Ovary (tissue), 9 donors: ENCODE measurements around the gene PTMA. TPM values are rescaled to one million over a fixed set of nuclear protein-coding genes. Genes with fewer than 3 reads are reported as not detected.
A peak's percentile ranks its signal among the peaks of the same experiment; 100 is the strongest.

Source experiments
- DNase-seq, 5 donors: peaks; one replicate each; pipeline ENCODE4 v3.0.0-alpha.2; 2019 to 2020
- H3K27ac ChIP-seq, 2 donors: fragments of 200-600 bp; one replicate each; pipeline versions ENCODE4 v1.5.1 to v1.8.0; 2019 to 2022
- H3K27me3 ChIP-seq: fragments of 200-600 bp; one replicate; pipeline ENCODE4 v1.8.0; 2022
- H3K36me3 ChIP-seq: fragments of 200-600 bp; sonication (generic); one replicate; pipeline ENCODE4 v1.5.1; 2019
- H3K4me1 ChIP-seq: one replicate; pipeline ENCODE4 v1.8.1; 2013; ENCODE audit warnings: mild to moderate bottlenecking, moderate library complexity; ENCODE audit not compliant: insufficient read depth
- H3K4me3 ChIP-seq: fragments of 200-600 bp; sonication (generic); one replicate; pipeline ENCODE4 v1.5.1; 2017
- H3K9me3 ChIP-seq, 2 donors: fragments of 200-600 bp in 1 of 2; sonication (generic) in 1 of 2; one replicate each; pipeline versions ENCODE4 v1.5.1 to v1.8.1; 2013 to 2019; ENCODE audit warnings: mild to moderate bottlenecking in 1 of 2, moderate library complexity in 1 of 2
- EP300 ChIP-seq: sonication (generic); formaldehyde crosslinking; IDR thresholded peaks from one replicate; pipeline ENCODE4 v1.6.1; 2017; ENCODE audit warnings: antibody characterized with exemption
- POLR2A ChIP-seq: fragments of 450-650 bp; IDR thresholded peaks from one replicate; pipeline ENCODE4 v1.6.1; 2017; ENCODE audit warnings: antibody characterized with exemption, mild to moderate bottlenecking, moderate library complexity
- WGBS, 3 donors: extraction: QIAGEN DNeasy Blood & Tissue Kit in 1 of 3; methylation state at CpG; one replicate each; pipeline versions ENCODE4 v1.1.5 to v1.1.7; 2013 to 2017; 5-methylcytosine and 5-hydroxymethylcytosine counted together
- intact Hi-C, 4 donors: fragments of 100-400 bp; cut with DNase I; formaldehyde crosslinking; loops; one replicate each; pipeline versions ENCODE4 v1.11.0 to v1.15.1; 2022 to 2023
- polyA plus RNA-seq, 2 donors: library from polyadenylated mRNA; stranded (reverse); fragments of 200-250 nt in 1 of 2; fragments of 350-450 nt in 1 of 2; fragmentation: Illumina TruSeq in 1 of 2; extraction: RNeasy Lipid Tissue Mini Kit (QIAGEN cat#74804) in 1 of 2; gene quantifications; one replicate each; pipeline ENCODE4 v1.2.3, GENCODE V29; 2013 to 2014
- total RNA-seq, 7 donors: library from RNA; depleted of rRNA in 2 of 7; stranded (reverse); fragments of >200 nt in 2 of 7; fragmentation: NEBNext Ultra II Directional in 3 of 7; extraction: Animal tissue kit (Norgen Biotek cat#: 25700) in 3 of 7; gene quantifications; one replicate each; pipeline versions ENCODE4 v1.1.0 to v1.2.4, GENCODE V29; 2016 to 2023
- TF ChIP-seq, protein P1 (sequence below), 3 donors: fragments of 450-650 bp in 2 of 3; fragments of 200-600 bp in 1 of 3; IDR thresholded peaks; one replicate each; pipeline versions ENCODE4 v1.5.1 to v1.8.0; 2016 to 2022; ENCODE audit warnings: antibody characterized with exemption in 3 of 3, mild to moderate bottlenecking in 1 of 3
- donor health status: DM: no; HTN: no; CAD: no; lungs with moderate emphysema.
- donor health status: DM: no; HTN: no; CAD: no.
- donor health status: Bipolar disorder and iron deficiency.
- donor health status: DM: yes; HTN: yes; CAD: no.
- donor health status: DM: no; HTN: no; CAD: no.
- donor health status: DM: yes; HTN: yes; CAD: no.

PTMA gene
- total and polyA plus RNA-seq, 9 donors = 755 to 1,991 (median 930) TPM

DNA sequence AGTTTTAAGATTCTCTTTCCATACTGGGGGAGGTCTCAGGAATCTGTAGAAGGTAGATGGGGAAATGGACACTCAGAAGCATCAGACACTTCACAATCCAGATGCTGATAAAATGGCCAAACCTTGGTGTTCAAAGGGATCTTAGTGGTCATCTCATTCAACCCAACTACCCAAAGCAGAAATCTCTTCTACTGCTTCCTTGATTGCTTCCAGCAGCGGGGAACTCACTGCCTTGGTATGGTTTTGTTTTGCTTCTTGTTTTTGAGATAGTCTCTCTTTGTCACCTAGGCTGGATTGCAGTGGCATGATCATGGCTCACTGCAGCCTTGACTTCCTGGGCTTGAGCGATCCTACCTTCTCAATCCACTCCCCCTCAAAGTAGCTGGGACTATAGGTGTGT lies 39.3 kb upstream of the PTMA start:
- H3K27me3 ChIP-seq = no peaks in the 10 kb centered on the region
- no peaks in the 10 kb centered on the region for H3K36me3 ChIP-seq
- WGBS, 3 donors = 89 to 98% (median 95%) methylated on average over 2 of the region's 2 CpGs
- no peak overlapping the region for H3K27ac ChIP-seq
- intact Hi-C loops = no loop called here
- H3K4me3 ChIP-seq = no peak overlapping the region
- no peak for TF ChIP-seq POLR2A
- no peak for DNase-seq
- peaks cover 7% of the 10 kb centered on the region for H3K4me1 ChIP-seq
- no peaks in the 10 kb centered on the region for H3K9me3 ChIP-seq

DNA sequence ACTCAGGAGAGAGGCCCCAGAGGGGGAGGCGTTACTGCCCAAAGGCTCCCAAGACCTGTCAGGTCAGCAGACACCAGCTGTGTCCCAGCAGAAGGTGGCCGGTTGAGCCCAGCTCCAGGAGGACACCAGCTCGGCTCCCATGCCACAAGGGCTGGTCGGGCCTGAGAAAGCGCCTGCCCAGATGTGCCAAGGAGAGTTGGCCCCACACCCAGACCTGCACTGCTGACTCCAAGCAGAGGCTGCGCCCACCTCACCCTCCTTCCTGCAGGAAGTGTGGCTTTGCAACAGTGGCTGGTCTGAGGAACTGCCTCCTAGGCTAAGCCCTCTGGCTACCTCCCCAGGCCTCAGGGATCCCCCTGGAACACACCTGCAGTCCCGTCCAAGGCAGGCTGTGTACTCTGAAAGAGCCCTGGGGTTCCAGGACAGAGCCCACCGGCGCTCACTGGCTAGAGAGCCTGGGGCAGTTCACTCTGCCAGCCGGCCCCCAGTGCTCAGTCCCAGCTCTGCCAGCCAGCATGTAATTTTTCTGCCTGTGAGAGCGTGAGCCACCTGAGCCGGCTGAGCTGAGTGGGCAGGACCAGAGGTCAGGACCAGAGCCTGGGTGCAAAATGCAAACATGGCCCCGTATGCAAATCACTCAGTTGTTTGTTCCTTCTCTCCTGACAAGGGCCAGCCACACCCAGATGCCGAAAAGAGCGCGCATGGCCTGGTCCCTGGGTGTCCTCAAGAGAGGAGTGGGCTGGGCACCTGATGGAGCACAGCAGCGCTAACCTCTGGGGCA lies 36.9 kb upstream of the PTMA start:
- DNase-seq = peak in 2 of 5 donors; percentile 28 to 37
- H3K36me3 ChIP-seq = no peaks in the 10 kb centered on the region
- TF ChIP-seq POLR2A = no peak
- TF ChIP-seq, protein P1, sequence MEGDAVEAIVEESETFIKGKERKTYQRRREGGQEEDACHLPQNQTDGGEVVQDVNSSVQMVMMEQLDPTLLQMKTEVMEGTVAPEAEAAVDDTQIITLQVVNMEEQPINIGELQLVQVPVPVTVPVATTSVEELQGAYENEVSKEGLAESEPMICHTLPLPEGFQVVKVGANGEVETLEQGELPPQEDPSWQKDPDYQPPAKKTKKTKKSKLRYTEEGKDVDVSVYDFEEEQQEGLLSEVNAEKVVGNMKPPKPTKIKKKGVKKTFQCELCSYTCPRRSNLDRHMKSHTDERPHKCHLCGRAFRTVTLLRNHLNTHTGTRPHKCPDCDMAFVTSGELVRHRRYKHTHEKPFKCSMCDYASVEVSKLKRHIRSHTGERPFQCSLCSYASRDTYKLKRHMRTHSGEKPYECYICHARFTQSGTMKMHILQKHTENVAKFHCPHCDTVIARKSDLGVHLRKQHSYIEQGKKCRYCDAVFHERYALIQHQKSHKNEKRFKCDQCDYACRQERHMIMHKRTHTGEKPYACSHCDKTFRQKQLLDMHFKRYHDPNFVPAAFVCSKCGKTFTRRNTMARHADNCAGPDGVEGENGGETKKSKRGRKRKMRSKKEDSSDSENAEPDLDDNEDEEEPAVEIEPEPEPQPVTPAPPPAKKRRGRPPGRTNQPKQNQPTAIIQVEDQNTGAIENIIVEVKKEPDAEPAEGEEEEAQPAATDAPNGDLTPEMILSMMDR (IDR thresholded peaks at IDR 0.05) = no peak
- no peak for TF ChIP-seq EP300
- whole genome bisulfite sequencing, 3 donors = 83 to 87% (median 85%) methylated on average over 16 to 17 of the region's 17 CpGs
- no peak overlapping the region for H3K27ac ChIP-seq
- H3K4me1 ChIP-seq = peaks cover 3% of the 10 kb centered on the region
- no peak overlapping the region for H3K4me3 ChIP-seq
- intact Hi-C loops = no loop called here
- no peaks in the 10 kb centered on the region for H3K27me3 ChIP-seq
- no peaks in the 10 kb centered on the region for H3K9me3 ChIP-seq

DNA sequence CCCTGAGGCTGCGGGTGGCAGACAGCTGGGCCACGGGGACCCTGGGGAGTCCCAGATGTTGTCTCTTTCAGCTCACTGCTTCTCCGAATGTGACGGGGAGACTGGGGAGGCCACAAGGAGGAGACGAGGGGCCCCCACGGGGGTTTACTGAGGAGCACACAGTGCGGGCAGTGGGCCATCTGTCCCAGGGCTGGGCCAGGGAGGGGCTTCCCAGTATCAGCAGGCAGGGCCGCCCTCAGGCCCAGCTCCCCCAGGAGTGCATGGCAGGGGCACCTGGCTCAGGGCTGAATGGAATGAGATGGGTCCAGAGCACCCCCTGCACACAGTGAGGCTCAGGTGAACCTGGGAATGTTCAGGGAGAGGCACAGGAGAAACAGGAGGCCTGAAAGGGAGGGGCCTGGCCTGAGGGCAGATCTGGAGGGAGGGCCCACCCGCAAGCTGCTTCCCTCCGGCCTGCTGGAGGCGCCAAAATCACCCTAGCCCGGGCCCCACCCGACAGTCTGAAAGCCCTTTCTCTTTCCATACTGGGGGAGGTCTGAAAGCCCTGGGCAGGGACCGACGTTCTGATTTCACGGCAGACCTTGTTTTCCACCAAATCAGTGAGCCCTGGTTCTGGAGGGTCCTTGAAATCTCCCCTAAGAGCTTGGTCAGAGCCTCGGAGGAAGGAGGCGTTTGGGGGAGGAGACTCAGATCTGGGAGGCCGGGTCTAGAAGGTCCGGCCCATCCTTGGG lies 35.5 kb upstream of the PTMA start:
- 19 to 39% (median 21%) methylated on average over 20 of the region's 20 CpGs for WGBS, 3 donors
- Histone ChIP-seq H3K27me3 (no peaks in the 10 kb centered on the region), H3K4me1 (peaks cover 3% of the 10 kb centered on the region), H3K36me3 (no peaks in the 10 kb centered on the region), H3K9me3 (no peaks in the 10 kb centered on the region), H3K4me3 (no peak overlapping the region), H3K27ac (peak overlapping the region; percentile 2 to 67)
- intact Hi-C loops = no loop called here
- DNase-seq = peak in 4 of 5 donors; percentile 46 to 71 (median 59)
- no peak for TF ChIP-seq EP300
- TF ChIP-seq POLR2A = no peak
- TF ChIP-seq, protein P1 (IDR thresholded peaks at IDR 0.05) = no peak

DNA sequence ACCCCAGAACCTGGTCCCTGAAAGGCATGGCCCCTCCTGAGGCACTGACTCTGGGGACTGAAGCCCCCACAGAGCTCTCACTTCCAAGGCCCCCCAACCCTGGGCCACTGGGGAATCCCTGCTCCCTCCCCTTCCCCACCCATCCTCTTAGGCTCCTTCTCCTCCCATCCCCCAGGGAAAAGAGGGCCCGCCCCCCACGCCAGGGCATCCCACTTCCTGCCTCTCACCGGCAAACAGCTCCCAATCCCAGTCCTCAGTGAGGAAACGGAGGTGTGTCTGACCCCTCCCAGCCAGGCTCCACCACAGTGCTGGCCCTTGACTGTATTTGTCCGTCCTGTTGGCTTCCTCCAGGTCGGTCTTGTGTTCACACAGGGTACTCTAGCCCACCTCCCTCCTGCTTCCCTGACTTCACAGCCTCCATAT lies 35.0 kb upstream of the PTMA start:
- WGBS, 3 donors = 18 to 44% (median 39%) methylated on average over 6 of the region's 6 CpGs

More for the DNA sequence above, 35.0 kb upstream of the PTMA start:
- Histone ChIP-seq H3K36me3 (no peaks in the 10 kb centered on the region), H3K27ac (peak overlapping the region; percentile 2 to 67), H3K27me3 (no peaks in the 10 kb centered on the region), H3K4me3 (no peak overlapping the region), H3K4me1 (peaks cover 3% of the 10 kb centered on the region), H3K9me3 (no peaks in the 10 kb centered on the region)
- TF ChIP-seq POLR2A (no peak), EP300 (no peak)
- TF ChIP-seq, protein P1 (IDR thresholded peaks at IDR 0.05) = no peak
- intact Hi-C loops = no loop called here
- peak; percentile 61 to 77 (median 71) for DNase-seq
